Stimulated activated CD4-positive, alpha-beta T cell treated with anti-CD3 and anti-CD28 coated beads, Interleukin-1b, Interleukin-23, amount 100 ng/mL, for 1 hour (primary cell): ENCODE data around the gene MLLT3.

ENCODE experiments used
- DNase-seq, 2 donors: peaks; one replicate each; pipeline ENCODE4 v3.0.0-alpha.2; 2020; ENCODE audit warnings: low read depth in 2 of 2

MLLT3 gene

DNA sequence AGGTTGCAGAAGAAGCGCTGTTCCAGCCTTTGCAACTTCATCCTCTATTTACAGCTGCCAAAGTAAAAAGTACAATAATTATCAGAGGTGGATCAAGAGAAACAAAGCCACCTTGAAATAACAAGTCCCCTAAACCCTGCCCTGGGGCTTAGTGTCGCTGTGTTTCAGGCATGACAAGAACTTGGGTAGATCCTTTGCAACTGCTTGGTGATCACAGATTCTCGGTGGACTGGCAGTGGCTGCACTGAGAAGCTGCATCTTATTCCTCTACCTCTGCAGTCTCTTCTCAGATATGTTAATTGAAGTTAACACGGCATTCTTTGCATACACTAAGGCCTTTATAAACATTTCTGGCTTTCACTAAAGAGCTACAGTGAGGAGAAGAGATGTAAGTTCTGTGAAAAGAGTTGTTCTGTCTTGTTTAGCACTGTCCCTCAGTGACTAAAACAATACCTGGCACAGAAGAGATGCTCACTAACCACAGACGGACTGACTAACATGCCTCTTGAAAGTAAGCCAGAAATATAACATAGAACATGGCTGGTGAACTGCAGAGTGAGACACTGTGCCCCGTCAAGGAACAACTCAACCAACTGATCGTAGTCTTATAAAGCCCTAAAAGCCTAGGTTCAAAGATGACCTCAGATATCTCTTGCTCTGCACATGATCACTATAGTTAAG is 144.2 kb downstream of the MLLT3 start:
- no peak for DNase-seq

- no peak for DNase-seq
Measured at GRCh38 chr9:20476912-20477521, 145.3 kb downstream of the MLLT3 start.

DNA sequence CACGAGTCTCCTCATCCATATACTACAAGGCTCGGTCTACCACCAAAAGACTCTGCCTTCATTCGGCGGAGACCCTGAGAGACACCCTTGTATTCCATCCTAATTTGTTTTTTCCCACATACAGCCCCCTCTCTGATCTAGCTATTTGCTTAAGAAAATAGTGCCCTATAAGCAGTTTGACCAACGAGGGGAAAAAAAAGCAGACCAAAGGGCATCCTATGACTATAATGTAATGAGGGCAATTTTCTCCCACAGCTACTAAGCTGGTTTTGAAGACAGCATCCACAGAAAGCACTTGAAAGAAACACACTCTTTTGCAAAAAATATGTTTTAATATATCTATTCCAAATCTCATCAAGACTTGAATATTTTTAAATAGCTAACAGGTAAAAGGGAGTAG is 147.8 kb downstream of the MLLT3 start:
- no peak for DNase-seq

DNA sequence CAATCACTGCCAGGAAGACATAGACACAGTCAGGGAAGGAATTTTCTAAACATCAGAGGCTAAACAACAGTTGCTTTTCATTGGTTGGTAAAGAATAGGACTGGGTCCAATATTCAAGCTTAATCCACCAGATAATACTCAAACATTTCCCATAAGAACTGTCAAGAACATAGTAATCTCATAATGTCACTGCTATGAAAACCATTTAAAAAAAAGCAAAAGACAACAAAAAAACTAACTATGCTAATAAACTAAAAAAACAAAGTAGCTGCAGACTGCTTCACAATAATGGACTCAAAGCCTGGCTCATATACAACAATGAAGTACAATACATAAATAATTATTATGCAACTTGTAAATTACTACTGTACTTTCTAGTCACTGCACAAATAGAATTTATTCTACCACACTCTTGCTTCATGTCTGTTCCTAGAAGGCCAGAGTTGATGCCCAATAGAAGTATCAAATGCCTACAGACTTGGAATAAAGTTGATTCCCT is 148.7 kb downstream of the MLLT3 start:
- DNase-seq, result no peak

DNA sequence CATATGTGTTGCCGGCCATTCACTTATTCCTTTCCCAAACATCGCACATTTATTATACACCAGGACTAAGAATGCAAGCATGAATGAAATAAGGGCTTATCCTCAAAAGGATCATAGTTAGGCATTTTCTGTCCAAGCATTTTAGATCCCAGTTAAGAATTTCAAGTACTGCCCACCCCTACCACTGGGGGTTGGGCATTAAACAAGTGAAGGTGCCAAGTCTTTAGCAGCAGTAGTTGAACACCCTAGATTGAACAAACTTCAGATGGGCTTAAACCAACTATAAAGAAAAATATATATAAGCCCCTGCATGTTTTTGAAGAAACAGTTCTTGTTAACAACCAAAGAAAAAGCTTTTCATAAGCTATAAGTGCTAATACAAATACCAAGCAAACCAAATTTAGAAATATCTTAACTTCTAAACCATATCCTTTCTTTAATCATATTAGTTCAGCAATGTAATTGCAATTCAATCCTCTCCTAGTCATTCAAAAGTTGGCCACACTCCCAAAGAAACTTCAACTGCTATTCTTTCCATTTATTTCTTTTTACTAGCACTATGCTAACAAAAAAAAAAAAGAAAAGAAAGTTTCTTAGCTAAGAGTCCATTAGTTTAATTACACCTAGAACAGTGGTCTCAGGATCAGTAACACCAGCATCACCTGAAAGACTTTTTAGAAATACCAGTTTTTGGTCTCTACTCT is 149.8 kb downstream of the MLLT3 start:
- no peak for DNase-seq

GRCh38 chr9:20466328-20467008 is 155.8 kb downstream of the MLLT3 start:
- DNase-seq, result no peak

DNA sequence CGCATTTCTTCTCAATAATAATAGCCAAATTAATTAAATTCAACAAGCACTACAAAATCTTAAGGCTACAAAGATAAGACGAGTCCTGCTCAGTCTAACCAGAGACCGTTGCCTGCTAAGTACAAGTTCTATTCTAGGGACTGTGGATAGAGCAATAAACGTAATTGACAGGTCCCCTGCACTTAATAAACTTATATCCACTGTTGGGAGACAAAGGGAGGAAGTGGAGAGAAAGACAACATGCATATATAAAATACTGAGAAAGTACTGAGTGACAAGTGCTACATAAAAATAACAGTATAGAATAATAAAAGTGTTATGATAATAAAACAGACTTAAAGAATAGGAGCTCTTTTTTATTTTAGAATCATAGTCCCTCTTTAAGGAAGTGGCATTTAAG is 158.1 kb downstream of the MLLT3 start:
- no peak for DNase-seq

DNA sequence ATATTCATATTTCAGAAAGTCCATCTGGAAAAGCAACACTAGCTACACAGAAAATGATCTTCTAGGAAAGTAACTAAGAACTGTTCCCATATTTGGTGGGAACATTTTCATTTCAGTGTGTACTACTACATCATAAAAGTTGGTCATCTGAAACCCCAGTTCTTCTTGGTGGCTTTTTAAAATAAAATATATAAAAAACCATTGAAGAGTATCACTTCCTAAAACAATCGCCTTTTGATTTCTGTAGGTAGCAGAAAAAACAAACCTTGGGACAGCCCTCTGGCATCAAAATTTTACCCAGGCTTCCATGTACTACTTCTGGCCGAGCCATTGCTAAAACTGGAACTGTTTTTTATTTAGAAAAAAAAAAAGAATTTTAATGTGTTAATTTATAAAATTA is 158.5 kb downstream of the MLLT3 start:
- DNase-seq, result no peak

GRCh38 chr9:20462410-20462809 is 159.9 kb downstream of the MLLT3 start:
- DNase-seq, result no peak

- no peak for DNase-seq
Measured at GRCh38 chr9:20447291-20447690, 175.0 kb downstream of the MLLT3 start.

GRCh38 chr9:20446248-20446647 is 176.1 kb downstream of the MLLT3 start:
- no peak for DNase-seq

DNA sequence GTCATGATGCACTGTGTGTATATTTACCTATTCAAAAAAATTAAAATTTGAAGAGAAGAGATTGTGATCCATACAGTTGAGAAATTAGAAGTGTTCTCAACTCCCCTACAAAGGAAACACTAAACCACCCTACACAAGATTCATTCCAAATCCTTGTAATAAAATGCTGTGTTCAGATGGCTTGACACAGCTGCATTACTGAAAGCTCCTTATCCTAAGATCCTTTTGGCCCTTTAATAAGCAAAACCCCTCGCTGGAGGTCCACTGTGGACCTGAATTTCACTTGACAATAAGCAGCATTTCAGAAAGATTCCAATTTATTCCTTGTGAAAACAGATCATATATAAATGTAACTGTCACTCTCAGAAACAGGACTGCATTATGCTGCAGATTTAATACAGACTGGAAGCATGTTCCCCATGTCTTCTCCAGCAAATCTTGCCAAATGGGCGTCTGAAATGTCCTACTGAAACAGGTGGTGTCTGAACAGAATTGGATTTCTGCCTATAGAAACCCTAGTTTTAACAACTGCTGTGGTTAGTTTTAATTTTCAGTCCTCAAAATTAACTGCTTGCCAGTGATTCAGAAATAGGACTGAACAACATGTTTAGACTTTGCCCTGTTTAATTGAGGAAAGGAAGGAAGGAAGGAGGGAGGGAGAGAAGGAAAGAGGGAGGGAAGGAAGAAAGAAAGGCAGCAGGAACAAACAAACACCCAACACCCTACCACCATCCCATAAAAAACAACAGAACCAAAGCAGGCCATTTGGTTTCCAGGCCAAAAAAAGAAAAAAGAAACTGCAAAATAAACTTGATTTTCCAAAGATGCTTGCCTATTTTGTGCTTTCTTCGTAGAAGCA is 179.6 kb downstream of the MLLT3 start:
- no peak for DNase-seq

DNA sequence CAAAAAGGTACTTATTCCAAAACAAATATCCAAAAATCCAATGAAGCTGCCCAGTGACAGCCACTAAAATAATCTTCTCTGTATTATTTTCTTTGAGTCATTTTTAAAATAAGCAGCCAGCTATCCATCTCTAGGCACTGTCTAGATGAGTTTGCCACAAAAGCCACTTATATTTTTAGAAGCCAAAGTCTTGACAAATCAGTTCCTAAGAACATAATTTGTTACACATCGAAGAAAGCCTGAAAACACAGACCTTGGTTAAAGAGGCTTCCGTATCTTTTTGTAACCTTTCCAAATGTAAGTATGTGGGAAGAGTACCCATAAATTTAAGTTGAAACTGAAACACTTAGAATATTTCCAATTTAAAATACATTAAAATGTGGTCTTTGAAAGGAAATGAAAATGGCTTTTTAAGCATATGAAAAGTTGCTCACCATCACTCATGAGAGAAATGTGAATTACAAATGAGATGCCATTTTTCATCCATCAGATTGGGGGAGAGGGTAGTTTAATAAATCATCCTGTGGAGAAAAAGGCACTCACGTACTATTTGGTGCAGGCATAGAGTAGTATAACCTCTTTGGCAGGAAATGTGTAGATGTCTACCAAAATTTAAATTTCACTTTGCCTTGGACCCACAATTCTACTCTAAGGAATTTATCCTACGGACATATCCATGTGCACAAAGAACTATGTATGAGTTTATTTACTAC is 180.4 kb downstream of the MLLT3 start:
- no peak for DNase-seq

GRCh38 chr9:20441166-20441565 is 181.1 kb downstream of the MLLT3 start:
- DNase-seq, result no peak

- DNase-seq, result no peak
Measured at GRCh38 chr9:20437476-20437875, 184.8 kb downstream of the MLLT3 start.

- DNase-seq, result no peak
Measured at GRCh38 chr9:20436476-20437195, 185.7 kb downstream of the MLLT3 start.

- DNase-seq, result no peak
Measured at GRCh38 chr9:20428976-20429375, 193.3 kb downstream of the MLLT3 start.

GRCh38 chr9:20427359-20427758 is 194.9 kb downstream of the MLLT3 start:
- DNase-seq, result no peak

DNA sequence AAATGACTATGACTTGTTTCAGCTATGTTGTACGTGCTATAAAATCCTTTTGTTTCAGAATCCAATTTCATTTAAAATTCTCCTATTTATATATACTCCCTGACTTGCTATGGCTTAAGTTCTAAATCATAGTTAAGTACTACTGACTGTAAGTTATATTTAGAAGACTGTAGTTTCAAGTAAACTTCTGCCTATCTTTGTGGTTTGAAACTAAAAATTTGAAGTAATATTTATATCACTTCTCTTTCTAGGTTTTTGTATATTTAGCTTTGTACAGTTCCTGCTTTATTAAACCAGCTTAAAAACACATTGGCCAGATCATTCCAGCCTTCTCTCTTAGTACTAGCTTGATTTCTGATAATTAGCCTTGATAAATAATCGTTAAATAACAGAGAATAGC is 196.3 kb downstream of the MLLT3 start:
- no peak for DNase-seq

- no peak for DNase-seq
Measured at GRCh38 chr9:20419533-20419932, 202.8 kb downstream of the MLLT3 start.
